OCI-LY3 (cell line): ENCODE results near the gene MYH10.

Experiments
- H2AFZ ChIP-seq: fragments of 200-600, 300-600 bp; shearing (Covaris generic); 2 replicates; pipeline ENCODE4 v1.6.0; 2014; ENCODE audit warnings: antibody characterized with exemption, low read depth, low read length
- H3K27ac ChIP-seq: fragments of 200-600, 300-600 bp; sonication (generic); 2 replicates; pipeline ENCODE4 v1.5.1; 2014; ENCODE audit warnings: mild to moderate bottlenecking, low read length, moderate library complexity, mixed read lengths
- H3K27me3 ChIP-seq: fragments of 200-600, 300-600 bp; sonication (generic); 2 replicates; pipeline ENCODE4 v1.6.1; 2014; ENCODE audit warnings: low read depth, low read length, mixed read lengths
- H3K36me3 ChIP-seq: fragments of 200-600, 300-600 bp; sonication (generic); replicated peaks from 2 replicates; pipeline ENCODE3; 2014; ENCODE audit warnings: low read depth, low read length, mixed read lengths
- H3K4me1 ChIP-seq: fragments of 300-600, 200-600 bp; sonication (generic); 2 replicates; pipeline ENCODE4 v1.6.1; 2014; ENCODE audit warnings: low read length, mixed read lengths
- H3K4me2 ChIP-seq: fragments of 200-600, 300-600 bp; sonication (generic); 2 replicates; pipeline ENCODE4 v1.6.1; 2014; ENCODE audit warnings: low read length, mixed read lengths
- H3K4me3 ChIP-seq: fragments of 300-600, 200-600 bp; sonication (generic); 2 replicates; pipeline ENCODE4 v1.5.1; 2014; ENCODE audit warnings: antibody characterized with exemption, mild to moderate bottlenecking, low read length, moderate library complexity
- H3K79me2 ChIP-seq: fragments of 300-600, 200-600 bp; shearing (Covaris generic); 2 replicates; pipeline ENCODE4 v1.6.1; 2014; ENCODE audit warnings: mild to moderate bottlenecking, low read length, mixed read lengths
- H3K9ac ChIP-seq: fragments of 300-600, 200-600 bp; shearing (Covaris generic); 2 replicates; pipeline ENCODE4 v1.6.0; 2014; ENCODE audit warnings: mild to moderate bottlenecking, low read length, moderate library complexity
- H3K9me3 ChIP-seq: fragments of 200-600, 300-600 bp; shearing (Covaris generic); 2 replicates; pipeline ENCODE4 v1.6.1; 2014; ENCODE audit warnings: low read length, mixed read lengths; ENCODE audit not compliant: insufficient read depth
- H4K20me1 ChIP-seq: fragments of 200-600, 300-600 bp; sonication (generic); 2 replicates; pipeline ENCODE4 v1.6.1; 2016; ENCODE audit warnings: low read length, mixed read lengths; ENCODE audit not compliant: insufficient read depth
- EZH2phosphoT487 ChIP-seq: fragments of 200-600 bp; shearing (Covaris generic); IDR thresholded peaks from 2 replicates; pipeline ENCODE4 v1.6.1; 2018; ENCODE audit warnings: antibody characterized with exemption, mixed run types, low read depth
- TF ChIP-seq, protein P1 (sequence below): fragments of 200-600, 300-600 bp; sonication (generic); IDR thresholded peaks from 2 replicates; pipeline ENCODE4 v1.5.1; 2014; ENCODE audit warnings: antibody characterized with exemption, low read length, low read depth

Gene MYH10

GRCh38 chr17:8630227-8630801 lies at the start of gene MYH10:
MYH10 (minus strand) TSS chr17:8630725; CDS start chr17:8623246, 7,479 bp downstream.
- TF ChIP-seq EZH2phosphoT487 = no peak
- TF ChIP-seq, protein P1, sequence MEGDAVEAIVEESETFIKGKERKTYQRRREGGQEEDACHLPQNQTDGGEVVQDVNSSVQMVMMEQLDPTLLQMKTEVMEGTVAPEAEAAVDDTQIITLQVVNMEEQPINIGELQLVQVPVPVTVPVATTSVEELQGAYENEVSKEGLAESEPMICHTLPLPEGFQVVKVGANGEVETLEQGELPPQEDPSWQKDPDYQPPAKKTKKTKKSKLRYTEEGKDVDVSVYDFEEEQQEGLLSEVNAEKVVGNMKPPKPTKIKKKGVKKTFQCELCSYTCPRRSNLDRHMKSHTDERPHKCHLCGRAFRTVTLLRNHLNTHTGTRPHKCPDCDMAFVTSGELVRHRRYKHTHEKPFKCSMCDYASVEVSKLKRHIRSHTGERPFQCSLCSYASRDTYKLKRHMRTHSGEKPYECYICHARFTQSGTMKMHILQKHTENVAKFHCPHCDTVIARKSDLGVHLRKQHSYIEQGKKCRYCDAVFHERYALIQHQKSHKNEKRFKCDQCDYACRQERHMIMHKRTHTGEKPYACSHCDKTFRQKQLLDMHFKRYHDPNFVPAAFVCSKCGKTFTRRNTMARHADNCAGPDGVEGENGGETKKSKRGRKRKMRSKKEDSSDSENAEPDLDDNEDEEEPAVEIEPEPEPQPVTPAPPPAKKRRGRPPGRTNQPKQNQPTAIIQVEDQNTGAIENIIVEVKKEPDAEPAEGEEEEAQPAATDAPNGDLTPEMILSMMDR = no peak
- Histone ChIP-seq H3K79me2 (peaks cover 7% of the 10 kb centered on the region; the same call in 1 of the 2 replicates), H2AFZ (peak within 1 kb of the TSS; percentile 82), H3K4me3 (peak within 1 kb of the TSS; percentile 99), H3K4me2 (peak within 1 kb of the TSS; percentile 94), H3K9me3 (no peaks in the 10 kb centered on the region), H3K9ac (peak within 1 kb of the TSS; percentile 92), H3K36me3 (no peaks in the 10 kb centered on the region), H3K27ac (peak within 1 kb of the TSS; percentile 55), H3K27me3 (no peaks in the 10 kb centered on the region), H4K20me1 (no peaks in the 10 kb centered on the region), H3K4me1 (peaks cover 4% of the 10 kb centered on the region)

- H3K27ac ChIP-seq = no peak overlapping the region
- TF ChIP-seq, protein P1 = no peak
- no peak for TF ChIP-seq EZH2phosphoT487
- H3K27me3 ChIP-seq = peaks cover 10% of the 10 kb centered on the region; the same call in 1 of the 2 replicates
- H4K20me1 ChIP-seq = no peaks in the 10 kb centered on the region
- no peak overlapping the region for H3K4me2 ChIP-seq
- no peaks in the 10 kb centered on the region for H3K4me1 ChIP-seq
- no peak overlapping the region for H3K9ac ChIP-seq
- no peak overlapping the region for H3K4me3 ChIP-seq
- H3K79me2 ChIP-seq = no peaks in the 10 kb centered on the region
- H3K36me3 ChIP-seq = no peaks in the 10 kb centered on the region
- H2AFZ ChIP-seq = no peak overlapping the region
- no peaks in the 10 kb centered on the region for H3K9me3 ChIP-seq
Measured at GRCh38 chr17:8679126-8679525, 48.6 kb upstream of the MYH10 start.

DNA sequence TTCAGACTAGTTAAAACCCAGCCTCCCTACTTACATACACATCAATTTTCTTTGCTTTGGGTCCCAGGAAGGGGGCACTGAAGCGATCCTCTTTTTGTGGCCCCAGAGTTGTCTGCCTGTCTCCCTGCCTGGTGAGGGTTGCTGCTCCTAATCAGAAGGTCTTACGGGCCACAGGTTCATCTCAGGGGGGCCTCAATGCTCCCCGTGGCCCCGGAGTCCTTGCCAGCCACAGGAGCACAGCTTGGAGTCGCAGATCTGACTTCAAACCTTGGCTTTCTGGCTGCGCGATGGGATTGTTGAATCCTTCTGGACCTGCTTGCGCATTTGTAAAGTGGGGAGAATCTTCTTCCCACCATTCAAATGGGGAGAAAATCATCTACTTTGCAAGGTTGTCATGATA lies 44.8 kb upstream of the MYH10 start:
- no peak overlapping the region for H3K4me3 ChIP-seq
- peaks cover 10% of the 10 kb centered on the region; the same call in 1 of the 2 replicates for H3K27me3 ChIP-seq
- H2AFZ ChIP-seq = no peak overlapping the region

More for the DNA sequence above, 44.8 kb upstream of the MYH10 start:
- Histone ChIP-seq H3K4me1 (no peaks in the 10 kb centered on the region), H3K9ac (no peak overlapping the region), H4K20me1 (no peaks in the 10 kb centered on the region), H3K27ac (no peak overlapping the region), H3K4me2 (no peak overlapping the region), H3K79me2 (no peaks in the 10 kb centered on the region), H3K9me3 (no peaks in the 10 kb centered on the region), H3K36me3 (no peaks in the 10 kb centered on the region)
- TF ChIP-seq, protein P1 = no peak
- TF ChIP-seq EZH2phosphoT487 = no peak
